Right atrium auricular region (tissue), 2 donors: ENCODE results near the gene ELL. TPM values are rescaled to one million over a fixed set of nuclear protein-coding genes. Genes with fewer than 3 reads are reported as not detected.
A peak's percentile ranks its signal among the peaks of the same experiment; 100 is the strongest.

ENCODE experiments used
- DNase-seq: peaks from one replicate; pipeline ENCODE4 v3.0.0-alpha.2; 2019; ENCODE audit warnings: low spot score
- H3K27ac ChIP-seq, 2 donors: fragments of 200-600 bp; sonication (generic); 1 replicate in 1 of 2; 2 replicates in 1 of 2; pipeline ENCODE4 v1.5.1; 2016 to 2019
- H3K27me3 ChIP-seq, 2 donors: fragments of 200-600 bp; sonication (generic); one replicate each; pipeline versions ENCODE4 v1.5.1 to v1.6.0; 2017 to 2019
- H3K36me3 ChIP-seq: fragments of 200-600 bp; sonication (generic); one replicate; pipeline ENCODE4 v1.5.1; 2016
- H3K4me1 ChIP-seq, 2 donors: fragments of 200-600 bp; sonication (generic); one replicate each; pipeline versions ENCODE4 v1.5.1 to v1.6.0; 2017 to 2019
- H3K4me3 ChIP-seq, 2 donors: fragments of 200-600 bp; sonication (generic); 1 replicate in 1 of 2; 2 replicates in 1 of 2; pipeline ENCODE4 v1.5.1; 2017 to 2019; ENCODE audit warnings: mild to moderate bottlenecking in 1 of 2, moderate library complexity in 1 of 2
- H3K9me3 ChIP-seq, 2 donors: fragments of 200-600 bp; sonication (generic); one replicate each; pipeline ENCODE4 v1.5.1; 2019
- total RNA-seq, 2 donors: library from RNA; depleted of rRNA; stranded (reverse); fragments of >200 nt; gene quantifications; one replicate each; pipeline ENCODE4 v1.1.0, GENCODE V29; 2016
- TF ChIP-seq, protein P1 (sequence below), 2 donors: fragments of 200-600 bp; sonication (generic); IDR thresholded peaks; one replicate each; pipeline ENCODE4 v1.5.1; 2019; ENCODE audit warnings: antibody characterized with exemption in 2 of 2

The ELL gene
- total RNA-seq, 2 donors from 2014 or later = 12.4 to 17.5 TPM

DNA sequence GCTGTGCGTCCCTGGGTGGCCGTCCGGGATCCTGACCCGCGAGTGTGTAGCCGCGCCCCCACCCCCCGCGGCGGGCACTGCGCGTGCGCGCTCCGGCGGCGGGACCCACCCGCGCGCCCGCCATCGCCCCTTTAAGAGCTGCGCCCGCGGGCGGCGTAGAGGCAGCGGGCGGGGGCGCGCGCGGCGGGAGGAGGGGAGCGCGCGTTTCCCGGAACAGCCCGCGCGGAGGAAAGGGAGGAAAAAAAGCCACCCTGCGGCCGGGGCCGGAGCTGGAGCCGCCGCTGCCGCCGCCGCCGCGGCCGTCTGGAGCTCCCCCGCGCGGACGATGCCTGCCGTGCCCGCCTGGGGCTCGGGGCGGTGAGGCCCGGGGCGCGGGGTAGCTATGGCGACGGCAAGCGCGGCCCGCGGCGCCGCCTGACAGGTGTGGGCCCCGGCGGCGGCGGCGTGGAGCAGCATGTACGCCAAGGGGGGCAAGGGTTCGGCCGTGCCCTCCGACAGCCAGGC lies 102.6 kb downstream of the ELL start, which contains the start of gene SSBP4:
Gene SSBP4, plus strand, starts transcription at position 204 of the 504 bp plus-strand sequence. Its CDS starts 251 bp downstream, at position 455.
- DNase-seq = no peak
- Histone ChIP-seq H3K9me3 (no peaks in the 10 kb centered on the region), H3K27ac (peak within 1 kb of the TSS; percentile 92 to 96), H3K4me3 (peak within 1 kb of the TSS; percentile 59 to 74), H3K27me3 (no peaks in the 10 kb centered on the region), H3K4me1 (peaks cover 0 to 85% of the 10 kb centered on the region in 2 donors), H3K36me3 (no peaks in the 10 kb centered on the region)
- TF ChIP-seq, protein P1, sequence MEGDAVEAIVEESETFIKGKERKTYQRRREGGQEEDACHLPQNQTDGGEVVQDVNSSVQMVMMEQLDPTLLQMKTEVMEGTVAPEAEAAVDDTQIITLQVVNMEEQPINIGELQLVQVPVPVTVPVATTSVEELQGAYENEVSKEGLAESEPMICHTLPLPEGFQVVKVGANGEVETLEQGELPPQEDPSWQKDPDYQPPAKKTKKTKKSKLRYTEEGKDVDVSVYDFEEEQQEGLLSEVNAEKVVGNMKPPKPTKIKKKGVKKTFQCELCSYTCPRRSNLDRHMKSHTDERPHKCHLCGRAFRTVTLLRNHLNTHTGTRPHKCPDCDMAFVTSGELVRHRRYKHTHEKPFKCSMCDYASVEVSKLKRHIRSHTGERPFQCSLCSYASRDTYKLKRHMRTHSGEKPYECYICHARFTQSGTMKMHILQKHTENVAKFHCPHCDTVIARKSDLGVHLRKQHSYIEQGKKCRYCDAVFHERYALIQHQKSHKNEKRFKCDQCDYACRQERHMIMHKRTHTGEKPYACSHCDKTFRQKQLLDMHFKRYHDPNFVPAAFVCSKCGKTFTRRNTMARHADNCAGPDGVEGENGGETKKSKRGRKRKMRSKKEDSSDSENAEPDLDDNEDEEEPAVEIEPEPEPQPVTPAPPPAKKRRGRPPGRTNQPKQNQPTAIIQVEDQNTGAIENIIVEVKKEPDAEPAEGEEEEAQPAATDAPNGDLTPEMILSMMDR (IDR thresholded peaks at IDR 0.05) = peak; percentile 35 to 44

DNA sequence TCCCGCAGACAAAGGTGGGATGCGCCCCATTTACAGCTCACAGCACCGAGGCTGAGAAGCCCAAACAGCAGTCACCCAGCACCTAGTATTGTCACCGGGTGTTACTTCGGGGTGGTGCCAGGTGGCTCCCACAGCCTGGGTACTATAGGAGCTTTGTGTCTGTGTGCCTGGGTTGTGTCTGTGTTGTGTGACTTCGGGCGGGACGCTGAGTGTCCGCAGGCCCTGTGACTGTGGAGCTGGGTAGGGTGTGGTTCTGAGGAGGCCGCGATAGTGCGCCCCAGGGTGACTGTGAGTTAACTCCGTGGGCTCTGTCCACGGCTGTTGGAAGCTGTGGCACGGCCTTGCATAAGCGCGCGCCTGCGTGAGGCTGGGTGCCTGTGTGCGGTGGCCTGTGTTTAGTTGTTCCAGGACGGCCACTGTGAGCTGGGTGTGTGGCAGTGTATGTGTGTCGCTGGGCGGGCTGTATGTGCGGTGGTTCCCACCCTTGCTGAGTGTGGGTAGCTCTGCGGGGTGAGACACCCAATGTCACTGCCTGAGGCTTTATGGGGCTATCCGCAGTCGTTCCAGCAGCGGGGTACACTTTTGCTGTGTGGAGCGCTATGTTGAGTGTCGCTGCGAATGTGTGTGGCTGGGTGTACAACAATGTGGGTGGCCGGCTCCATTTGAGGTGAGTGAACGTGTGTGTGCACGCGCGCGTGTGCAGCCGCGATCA lies 103.2 kb downstream of the ELL start:
- peak; percentile 78 for DNase-seq
- H3K27me3 ChIP-seq = no peaks in the 10 kb centered on the region
- H3K4me1 ChIP-seq = peaks cover 0 to 81% of the 10 kb centered on the region in 2 donors
- no peaks in the 10 kb centered on the region for H3K9me3 ChIP-seq
- TF ChIP-seq, protein P1 (IDR thresholded peaks at IDR 0.05) = no peak
- peak overlapping the region; percentile 59 to 74 for H3K4me3 ChIP-seq
- H3K36me3 ChIP-seq = no peaks in the 10 kb centered on the region
- peak overlapping the region; percentile 92 to 96 for H3K27ac ChIP-seq

DNA sequence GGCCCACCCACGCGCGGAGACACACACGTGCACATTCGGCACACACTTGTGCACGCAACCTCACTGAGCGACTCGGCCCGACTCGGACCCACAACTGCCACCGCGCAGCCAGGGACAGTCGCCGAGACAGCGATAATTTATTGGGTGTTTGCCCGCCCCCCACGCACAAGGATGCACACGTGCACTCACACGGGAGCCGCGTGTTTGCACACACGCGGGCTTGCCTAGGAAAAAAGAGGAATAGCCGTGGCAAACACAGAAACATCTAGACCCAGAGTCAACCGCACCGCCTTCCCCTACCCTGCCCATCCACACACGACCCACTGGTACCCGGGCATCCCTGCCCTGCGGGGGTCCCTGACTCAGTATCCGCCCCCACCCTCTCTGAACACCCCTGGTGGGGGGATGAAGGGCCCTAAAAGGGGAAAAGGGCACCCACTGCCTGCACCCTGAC lies 103.8 kb downstream of the ELL start:
- H3K4me3 ChIP-seq = peak overlapping the region in 1 of 2 donors; percentile 74

DNA sequence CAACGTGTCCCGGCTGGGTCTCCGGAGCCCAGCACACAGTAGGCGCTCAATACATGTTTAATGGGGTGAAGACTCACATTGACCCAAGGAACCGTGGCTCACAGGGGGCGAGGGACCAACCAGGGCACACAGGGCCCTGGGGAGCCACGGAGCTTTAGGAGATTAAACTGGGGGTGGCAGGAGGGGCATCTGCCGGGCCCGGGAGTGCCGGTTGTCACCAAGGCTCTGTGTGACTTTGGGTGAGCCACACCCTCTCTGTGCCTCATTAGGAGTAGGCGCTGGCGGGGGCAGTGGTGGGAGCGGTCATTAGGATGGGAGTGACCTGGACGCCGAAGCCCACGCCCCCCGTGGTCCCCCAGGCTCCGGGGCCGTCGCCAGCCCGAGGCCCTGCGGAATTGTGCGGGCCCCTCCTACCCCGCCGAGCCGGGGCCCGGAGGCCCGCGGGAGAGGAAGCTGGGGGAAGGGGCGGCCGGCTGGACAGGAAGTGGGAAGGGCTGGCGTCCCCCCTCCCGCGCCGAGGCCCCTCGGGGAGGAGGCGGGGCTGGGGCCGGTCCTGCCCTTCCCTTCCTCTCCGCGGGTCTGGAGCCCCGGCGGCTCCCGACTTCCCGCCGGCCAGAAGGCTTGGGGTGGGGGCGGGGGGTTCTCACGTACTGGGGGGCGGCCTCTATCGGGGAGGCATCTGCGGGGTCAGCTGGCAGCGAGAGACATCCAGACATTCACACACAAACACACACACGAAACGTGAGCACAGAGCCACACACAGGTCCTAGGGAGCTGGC lies 104.4 kb downstream of the ELL start:
- Histone ChIP-seq H3K4me3 (peak overlapping the region; percentile 31 to 74), H3K27me3 (no peaks in the 10 kb centered on the region), H3K36me3 (no peaks in the 10 kb centered on the region), H3K4me1 (peaks cover 0 to 71% of the 10 kb centered on the region in 2 donors), H3K27ac (peak overlapping the region; percentile 92 to 96), H3K9me3 (no peaks in the 10 kb centered on the region)
- DNase-seq = peak; percentile 85
- TF ChIP-seq, protein P1 (IDR thresholded peaks at IDR 0.05) = no peak

More for the DNA sequence above, 103.8 kb downstream of the ELL start:
- no peaks in the 10 kb centered on the region for H3K9me3 ChIP-seq
- H3K36me3 ChIP-seq = no peaks in the 10 kb centered on the region
- peak overlapping the region; percentile 92 to 96 for H3K27ac ChIP-seq
- no peaks in the 10 kb centered on the region for H3K27me3 ChIP-seq
- H3K4me1 ChIP-seq = peaks cover 0 to 76% of the 10 kb centered on the region in 2 donors
- DNase-seq = no peak
- TF ChIP-seq, protein P1 (IDR thresholded peaks at IDR 0.05) = no peak

DNA sequence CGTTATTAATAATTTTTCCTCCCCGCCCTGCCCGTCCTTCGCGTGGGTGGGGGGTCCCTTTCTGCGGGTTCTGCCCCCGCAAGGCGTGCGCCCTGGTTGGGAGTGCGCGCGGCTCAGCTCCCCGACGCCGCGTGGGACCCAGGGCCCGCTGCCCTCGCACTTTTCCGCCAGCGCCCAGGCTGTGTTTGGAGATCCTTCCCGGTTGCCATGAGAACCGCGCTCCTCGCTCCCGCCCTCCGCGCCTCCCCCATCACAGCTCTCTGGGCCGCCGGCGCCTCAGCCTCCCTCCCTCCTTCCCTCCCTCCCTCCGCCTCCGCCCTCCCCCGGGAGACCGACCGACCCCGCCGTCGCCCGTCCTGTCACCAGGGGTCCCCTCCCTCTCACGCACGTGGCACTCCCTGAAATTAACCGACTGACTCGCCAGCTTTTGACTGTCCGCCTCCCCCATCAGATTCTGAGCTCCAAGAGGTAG lies 105.1 kb downstream of the ELL start:
- peak overlapping the region; percentile 92 to 96 for H3K27ac ChIP-seq
- no peaks in the 10 kb centered on the region for H3K27me3 ChIP-seq
- H3K36me3 ChIP-seq = no peaks in the 10 kb centered on the region
- peak overlapping the region; percentile 31 to 74 for H3K4me3 ChIP-seq
- TF ChIP-seq, protein P1 (IDR thresholded peaks at IDR 0.05) = no peak
- peaks cover 0 to 68% of the 10 kb centered on the region in 2 donors for H3K4me1 ChIP-seq
- no peaks in the 10 kb centered on the region for H3K9me3 ChIP-seq
- peak; percentile 94 for DNase-seq
